A549 treated with CORT108297 at 1 μM for 4 hours (cell line): Measurements from ENCODE around the gene HGF. TPM values are rescaled to one million over a fixed set of nuclear protein-coding genes. Genes with fewer than 3 reads are reported as not detected.

Experiments
- total RNA-seq: library from RNA; stranded (reverse); fragments of 200-300 nt; extraction: Qiagen RNA extraction; gene quantifications from 5 replicates; pipeline ENCODE4 v1.2.3, GENCODE V29; 2022

The HGF gene
- total RNA-seq = 0.01 to 0.10 TPM in 2 of 5 replicates, not detected in the others

GRCh38 chr7:81769891-81770727 is at the start of gene HGF:
Gene HGF, minus strand, starts transcription at chr7:81770047. Its CDS starts 76 bp downstream, at chr7:81769971.

